ENCODE results near the gene GAN.

GAN gene

GRCh38 chr16:81431554-81432353 is 117.0 kb downstream of the GAN start:
- peak; percentile 69 for DNase-seq (ENCODE audit: low spot score)

- DNase-seq (ENCODE audit: low spot score): no peak
These were observed 118.3 kb downstream of the GAN start for GRCh38 chr16:81432937-81433557.

GRCh38 chr16:81435103-81435502 is 120.3 kb downstream of the GAN start:
- DNase-seq (ENCODE audit: low spot score): no peak

GRCh38 chr16:81435567-81435966 is 120.8 kb downstream of the GAN start:
- DNase-seq (ENCODE audit: low spot score): no peak

GRCh38 chr16:81436386-81436785 is 121.6 kb downstream of the GAN start:
- no peak for DNase-seq (ENCODE audit: low spot score)

GRCh38 chr16:81437865-81438264 is 123.1 kb downstream of the GAN start:
- DNase-seq (ENCODE audit: low spot score): no peak
